ENCODE results near the gene AP5S1. TPM values are rescaled to one million over a fixed set of nuclear protein-coding genes. Genes with fewer than 3 reads are reported as not detected.

The AP5S1 gene
- polyA plus RNA-seq, 1 of the 3 experiments (the other 2 are of a cell fraction) = 10.3 TPM

DNA sequence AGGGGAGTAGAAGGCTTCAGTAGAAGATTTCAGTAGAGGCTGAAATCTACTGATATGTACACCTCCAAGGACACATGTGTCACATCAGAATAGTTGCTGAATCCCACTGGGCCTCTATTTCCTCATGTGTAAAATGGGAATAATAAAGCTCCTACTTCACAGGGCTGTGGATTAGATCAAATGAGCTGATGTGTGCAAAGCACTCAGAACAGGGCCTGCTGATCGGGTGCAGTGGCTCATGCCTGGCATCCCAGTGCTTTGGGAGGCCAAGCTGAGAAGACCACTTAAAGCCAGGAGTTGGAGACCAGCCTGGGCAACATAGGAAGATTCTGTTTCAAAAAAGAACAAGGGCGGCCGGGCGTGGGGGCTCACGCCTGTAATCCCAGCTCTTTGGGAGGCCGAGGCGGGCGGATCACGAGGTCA lies 8.1 kb upstream of the AP5S1 start (continued):
- TF ChIP-seq, protein P1, sequence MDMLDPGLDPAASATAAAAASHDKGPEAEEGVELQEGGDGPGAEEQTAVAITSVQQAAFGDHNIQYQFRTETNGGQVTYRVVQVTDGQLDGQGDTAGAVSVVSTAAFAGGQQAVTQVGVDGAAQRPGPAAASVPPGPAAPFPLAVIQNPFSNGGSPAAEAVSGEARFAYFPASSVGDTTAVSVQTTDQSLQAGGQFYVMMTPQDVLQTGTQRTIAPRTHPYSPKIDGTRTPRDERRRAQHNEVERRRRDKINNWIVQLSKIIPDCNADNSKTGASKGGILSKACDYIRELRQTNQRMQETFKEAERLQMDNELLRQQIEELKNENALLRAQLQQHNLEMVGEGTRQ (IDR thresholded peaks at IDR 0.05; ENCODE audit: borderline replicate concordance, low read depth, low read length) = no peak

DNA sequence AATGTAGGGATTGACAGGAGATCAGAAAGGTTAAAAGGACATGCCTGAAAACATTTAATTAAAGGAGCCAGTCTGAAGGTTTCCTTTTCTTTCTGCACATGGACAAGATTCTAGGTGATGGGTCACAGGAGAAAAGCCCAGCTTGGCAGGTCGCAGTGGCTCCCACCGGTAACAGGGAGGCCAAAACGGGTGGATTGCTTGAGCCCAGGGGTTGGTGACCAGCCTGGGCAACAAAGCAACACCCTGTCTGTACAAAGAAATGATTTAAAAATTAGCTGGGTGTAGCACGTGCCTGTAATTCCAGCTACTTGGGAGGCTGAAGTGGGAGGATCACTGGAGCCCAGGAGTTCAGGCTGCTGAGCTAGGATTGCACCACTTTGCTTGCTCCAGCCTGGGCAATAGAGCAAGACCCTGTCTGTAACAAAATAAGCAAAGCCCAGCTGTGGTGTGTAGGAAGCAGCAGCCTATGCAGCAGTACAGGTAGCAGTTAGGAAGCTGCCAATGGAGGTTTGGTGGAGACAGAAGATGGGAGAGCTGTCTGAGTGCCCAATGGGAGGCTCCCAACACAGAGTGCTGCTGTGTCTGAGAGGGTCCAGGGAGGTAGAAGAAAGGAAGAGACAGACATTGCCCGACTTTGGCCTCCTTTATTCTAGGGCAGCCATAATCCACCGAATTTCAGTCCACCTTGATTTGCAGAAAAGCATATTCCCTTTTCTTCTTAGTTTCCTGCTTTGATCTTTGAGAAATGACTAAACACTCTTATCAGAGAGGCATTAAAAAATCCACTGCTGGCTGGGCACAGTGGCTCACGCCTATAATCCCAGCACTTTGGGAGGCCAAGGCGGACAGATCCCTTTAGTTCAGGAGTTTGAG lies 7.1 kb upstream of the AP5S1 start:
- DNase-seq = no peak
- Histone ChIP-seq H3K4me1 (ENCODE audit: control insufficient read depth in 1 of 2, insufficient read depth in 2 of 2, low read depth in 1 of 2, low read length in 1 of 2) (peaks cover 11 to 25% of the 10 kb centered on the region in 2 experiments), H4K20me1 (ENCODE audit: insufficient read depth) (no peaks in the 10 kb centered on the region), H3K9ac (no peak overlapping the region; the same call in 1 of the 2 replicates), H3K27ac (ENCODE audit: low read depth in 2 of 2, low read length in 1 of 2) (peak overlapping the region; percentile 18 to 97; a peak in 1 of 4 replicates), H3K9me3 (no peaks in the 10 kb centered on the region), H3K36me3 (replicated peaks in 1 of 2; ENCODE audit: control insufficient read depth in 1 of 2, insufficient read depth in 2 of 2, low read length in 1 of 2) (no peaks in the 10 kb centered on the region), H3K9me2 (no peaks in the 10 kb centered on the region), H2AFZ (ENCODE audit: low read depth) (no peak overlapping the region), H3K4me2 (no peak overlapping the region), H3F3A (replicated peaks; ENCODE audit: insufficient read depth) (peaks cover 25% of the 10 kb centered on the region), H3K4me3 (ENCODE audit: low read depth in 2 of 2, low read length in 1 of 2) (no peak overlapping the region), H3K27me3 (ENCODE audit: insufficient read depth) (no peaks in the 10 kb centered on the region), H3K79me2 (ENCODE audit: insufficient read depth) (peaks cover 20% of the 10 kb centered on the region)
- no peak for TF ChIP-seq RCOR1 (IDR thresholded peaks at IDR 0.05; ENCODE audit: low read length)
- TF ChIP-seq YY1 (IDR thresholded peaks at IDR 0.05; ENCODE audit: low read depth) = no peak
- no peak for TF ChIP-seq EP300 (IDR thresholded peaks at IDR 0.05; ENCODE audit: borderline replicate concordance in 1 of 2, low read depth in 1 of 2, low read length in 1 of 2)
- TF ChIP-seq GABPA (IDR thresholded peaks at IDR 0.05; ENCODE audit: low read depth) = no peak
- no peak for TF ChIP-seq NFIC (IDR thresholded peaks at IDR 0.05; ENCODE audit: borderline replicate concordance)
- no peak for TF ChIP-seq POLR2AphosphoS5 (IDR thresholded peaks at IDR 0.05; ENCODE audit: low read depth, low read length)
- no peak for TF ChIP-seq CHD2 (IDR thresholded peaks at IDR 0.05; ENCODE audit: low read length, partially characterized antibody)
- no peak for TF ChIP-seq SMC3 (IDR thresholded peaks at IDR 0.05; ENCODE audit: low read depth, low read length)
- no peak for TF ChIP-seq RXRA (IDR thresholded peaks at IDR 0.05; ENCODE audit: borderline replicate concordance, low read depth)
- TF ChIP-seq, protein P2, sequence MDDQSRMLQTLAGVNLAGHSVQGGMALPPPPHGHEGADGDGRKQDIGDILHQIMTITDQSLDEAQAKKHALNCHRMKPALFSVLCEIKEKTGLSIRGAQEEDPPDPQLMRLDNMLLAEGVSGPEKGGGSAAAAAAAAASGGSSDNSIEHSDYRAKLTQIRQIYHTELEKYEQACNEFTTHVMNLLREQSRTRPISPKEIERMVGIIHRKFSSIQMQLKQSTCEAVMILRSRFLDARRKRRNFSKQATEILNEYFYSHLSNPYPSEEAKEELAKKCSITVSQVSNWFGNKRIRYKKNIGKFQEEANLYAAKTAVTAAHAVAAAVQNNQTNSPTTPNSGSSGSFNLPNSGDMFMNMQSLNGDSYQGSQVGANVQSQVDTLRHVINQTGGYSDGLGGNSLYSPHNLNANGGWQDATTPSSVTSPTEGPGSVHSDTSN (IDR thresholded peaks at IDR 0.05) = no peak
- TF ChIP-seq SIN3A (IDR thresholded peaks at IDR 0.05; ENCODE audit: borderline replicate concordance, low read depth, low read length) = no peak
- TF ChIP-seq, protein P3, sequence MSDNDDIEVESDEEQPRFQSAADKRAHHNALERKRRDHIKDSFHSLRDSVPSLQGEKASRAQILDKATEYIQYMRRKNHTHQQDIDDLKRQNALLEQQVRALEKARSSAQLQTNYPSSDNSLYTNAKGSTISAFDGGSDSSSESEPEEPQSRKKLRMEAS (IDR thresholded peaks at IDR 0.05; ENCODE audit: low read depth) = no peak
- 77% methylated on average over 8 of the region's 8 CpGs for WGBS (ENCODE audit: low lambda C conversion rate)
- POLR2A ChIA-PET = interaction anchor here (1.2 kb wide), 1 partner anchor 26 kb away, joined by 4 read pairs; no protein-coding TSS in a partner anchor
- CTCF ChIA-PET = interaction anchor here (0.6 to 6.6 kb wide), 5 partner anchors 7 to 44 kb away, joined by 3 to 61 read pairs (median 11); partner anchors contain the start of genes AP5S1, CDC25B and CENPB

Measured in SK-N-SH (cell line).